GM06990 (cell line): ENCODE measurements around the gene ZBTB18.

Experiments
- DNase-seq: peaks from one replicate; pipeline ENCODE4 v3.0.0-alpha.2; 2011; ENCODE audit not compliant: insufficient read length; ENCODE audit errors: extremely low read depth
- H3K27me3 ChIP-seq: replicated peaks from 2 replicates; pipeline ENCODE4 v1.6.0; 2011; ENCODE audit warnings: low read length; ENCODE audit not compliant: control insufficient read depth, insufficient read depth
- H3K36me3 ChIP-seq: 2 replicates; pipeline ENCODE4 v1.5.1; 2011; ENCODE audit warnings: low read length; ENCODE audit not compliant: control insufficient read depth, insufficient read depth
- H3K4me3 ChIP-seq: replicated peaks from 2 replicates; pipeline ENCODE4 v1.5.1; 2011; ENCODE audit warnings: low read depth, mild to moderate bottlenecking, control low read depth, low read length
- TF ChIP-seq, protein P1 (sequence below): IDR thresholded peaks from 2 replicates; pipeline ENCODE4 v1.5.1; 2011; ENCODE audit warnings: low read length, control low read depth, mild to moderate bottlenecking, inconsistent platforms; ENCODE audit not compliant: insufficient read depth, poor library complexity, severe bottlenecking

The ZBTB18 gene

DNA sequence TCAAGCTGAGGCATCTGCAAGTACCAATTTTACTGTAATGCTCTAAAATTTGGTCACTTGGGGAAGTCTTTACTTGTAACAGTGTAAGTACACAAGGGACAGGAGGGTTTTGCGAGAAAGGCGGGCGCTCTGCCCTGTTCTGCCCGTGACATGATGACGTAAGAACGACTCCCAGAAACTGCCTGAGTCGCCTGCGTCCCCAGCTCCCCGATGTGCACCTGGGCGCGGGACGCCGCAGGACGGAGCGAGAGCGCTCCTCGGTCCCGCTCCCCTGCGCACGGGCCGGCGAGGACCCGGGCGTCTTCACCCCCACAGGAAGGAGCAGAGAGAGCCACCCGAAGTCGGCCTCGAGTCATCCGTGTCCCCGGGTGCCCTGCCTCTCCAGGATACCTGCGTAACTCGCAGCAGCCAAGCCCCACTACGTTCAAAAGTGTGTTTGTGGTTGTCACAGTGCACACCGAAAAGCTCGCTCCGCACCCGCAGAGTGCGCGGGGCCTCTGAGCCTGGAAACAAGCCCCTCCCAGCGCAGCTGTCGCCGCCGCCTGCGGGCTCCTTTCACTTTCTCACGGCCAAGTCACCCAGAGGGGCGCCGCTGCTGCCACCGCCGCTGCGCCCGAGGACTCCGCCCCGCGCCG, 3.3 kb upstream of the ZBTB18 start:
- DNase-seq: no peak
- peak overlapping the region; percentile 90 for H3K4me3 ChIP-seq
- no peaks in the 10 kb centered on the region for H3K27me3 ChIP-seq
- TF ChIP-seq, protein P1, sequence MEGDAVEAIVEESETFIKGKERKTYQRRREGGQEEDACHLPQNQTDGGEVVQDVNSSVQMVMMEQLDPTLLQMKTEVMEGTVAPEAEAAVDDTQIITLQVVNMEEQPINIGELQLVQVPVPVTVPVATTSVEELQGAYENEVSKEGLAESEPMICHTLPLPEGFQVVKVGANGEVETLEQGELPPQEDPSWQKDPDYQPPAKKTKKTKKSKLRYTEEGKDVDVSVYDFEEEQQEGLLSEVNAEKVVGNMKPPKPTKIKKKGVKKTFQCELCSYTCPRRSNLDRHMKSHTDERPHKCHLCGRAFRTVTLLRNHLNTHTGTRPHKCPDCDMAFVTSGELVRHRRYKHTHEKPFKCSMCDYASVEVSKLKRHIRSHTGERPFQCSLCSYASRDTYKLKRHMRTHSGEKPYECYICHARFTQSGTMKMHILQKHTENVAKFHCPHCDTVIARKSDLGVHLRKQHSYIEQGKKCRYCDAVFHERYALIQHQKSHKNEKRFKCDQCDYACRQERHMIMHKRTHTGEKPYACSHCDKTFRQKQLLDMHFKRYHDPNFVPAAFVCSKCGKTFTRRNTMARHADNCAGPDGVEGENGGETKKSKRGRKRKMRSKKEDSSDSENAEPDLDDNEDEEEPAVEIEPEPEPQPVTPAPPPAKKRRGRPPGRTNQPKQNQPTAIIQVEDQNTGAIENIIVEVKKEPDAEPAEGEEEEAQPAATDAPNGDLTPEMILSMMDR: no peak
- no peaks in the 10 kb centered on the region for H3K36me3 ChIP-seq

DNA sequence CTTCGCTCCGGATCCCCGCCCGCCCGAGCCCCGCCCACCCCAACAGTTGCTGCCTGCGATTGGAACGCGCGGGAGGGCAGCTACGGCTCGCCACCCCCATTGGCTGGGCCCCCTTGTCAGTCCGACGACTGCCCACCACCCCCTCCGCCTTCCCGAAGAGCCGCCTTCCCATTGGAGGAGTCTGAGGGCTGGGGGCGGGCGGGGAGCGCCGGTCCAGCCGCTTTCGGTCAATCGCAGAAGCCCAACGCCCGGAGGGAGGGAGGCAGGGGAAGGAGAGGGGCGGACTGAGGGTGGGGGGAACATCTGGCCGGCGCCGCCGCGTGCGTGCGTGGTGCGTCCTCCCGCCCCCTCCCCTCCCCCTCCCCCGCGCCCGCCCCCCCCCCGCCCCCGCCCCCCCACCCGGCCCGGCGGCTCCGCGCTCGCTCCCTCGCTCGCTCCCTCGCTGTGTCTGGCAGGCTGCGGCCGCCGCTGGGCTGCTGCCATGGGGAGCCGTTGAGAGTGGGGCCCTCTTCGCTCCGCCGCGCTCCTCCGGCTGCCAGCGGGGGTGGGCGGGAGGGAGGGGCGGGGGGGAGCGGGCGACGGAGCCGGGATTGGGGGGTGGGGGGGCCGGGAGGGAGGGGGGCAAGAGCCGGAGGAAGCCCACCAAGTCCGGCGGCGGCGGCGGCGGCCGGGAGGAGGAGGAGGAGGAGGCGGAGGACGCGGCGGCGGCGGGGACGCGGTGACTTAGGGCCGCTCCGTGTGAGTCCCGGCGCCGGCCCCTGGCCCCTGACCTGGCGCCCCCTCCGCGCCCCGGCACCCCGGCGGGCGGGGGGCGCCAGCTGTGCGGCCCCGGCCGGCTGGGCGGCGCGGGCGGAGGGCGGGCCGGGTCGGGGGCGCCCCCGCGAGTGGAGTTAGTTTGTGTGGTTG, 2.6 kb upstream of the ZBTB18 start:
- Histone ChIP-seq H3K4me3 (peak overlapping the region; percentile 90), H3K27me3 (no peaks in the 10 kb centered on the region), H3K36me3 (no peaks in the 10 kb centered on the region)
- DNase-seq: peak; percentile 100
- TF ChIP-seq, protein P1: no peak

DNA sequence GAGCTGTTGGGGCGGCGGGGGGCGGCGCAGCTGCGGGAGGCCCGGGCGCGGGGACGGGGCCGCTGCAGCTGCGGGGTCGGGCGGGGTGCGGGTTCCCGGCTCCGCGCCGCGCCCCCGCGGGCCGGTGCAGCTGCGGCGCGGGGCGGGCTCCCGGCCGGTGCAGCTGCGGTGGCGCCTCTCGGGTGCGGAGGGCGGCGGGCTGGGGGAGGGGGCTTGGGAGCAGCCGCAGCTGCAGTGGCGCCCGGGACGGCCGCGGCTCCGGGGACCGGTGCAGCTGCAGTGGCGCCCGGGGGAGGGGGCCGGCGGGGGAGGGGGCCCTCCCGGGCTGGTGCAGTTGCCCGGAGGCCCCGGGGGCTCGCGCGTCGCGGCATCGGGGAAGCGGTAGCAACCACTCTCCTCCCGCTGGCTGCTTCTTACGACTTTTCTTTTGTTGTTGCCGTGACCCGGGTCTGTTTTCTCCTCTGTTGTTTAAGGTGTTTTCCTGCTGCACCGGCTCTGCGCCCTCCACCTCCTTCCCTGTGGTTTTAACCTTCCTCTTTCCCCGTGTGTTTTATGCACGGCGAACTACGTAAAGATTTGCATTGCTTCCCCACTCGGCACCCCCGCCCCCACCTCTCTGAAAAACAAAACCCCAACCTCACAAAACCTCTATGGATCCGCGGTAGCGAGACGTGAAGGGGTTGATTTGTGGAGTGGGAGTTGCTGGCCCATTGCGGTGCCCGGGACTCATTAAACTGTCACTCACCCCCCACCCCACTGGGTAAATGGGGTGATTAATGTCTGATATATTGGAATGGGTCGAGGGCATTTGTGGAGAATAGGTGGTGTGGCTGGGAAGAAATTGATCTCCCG, 1.7 kb upstream of the ZBTB18 start:
- peak overlapping the region; percentile 77 for H3K4me3 ChIP-seq
- DNase-seq: peak; percentile 55
- TF ChIP-seq, protein P1: no peak
- H3K27me3 ChIP-seq: no peaks in the 10 kb centered on the region
- H3K36me3 ChIP-seq: peaks cover 6% of the 10 kb centered on the region

DNA sequence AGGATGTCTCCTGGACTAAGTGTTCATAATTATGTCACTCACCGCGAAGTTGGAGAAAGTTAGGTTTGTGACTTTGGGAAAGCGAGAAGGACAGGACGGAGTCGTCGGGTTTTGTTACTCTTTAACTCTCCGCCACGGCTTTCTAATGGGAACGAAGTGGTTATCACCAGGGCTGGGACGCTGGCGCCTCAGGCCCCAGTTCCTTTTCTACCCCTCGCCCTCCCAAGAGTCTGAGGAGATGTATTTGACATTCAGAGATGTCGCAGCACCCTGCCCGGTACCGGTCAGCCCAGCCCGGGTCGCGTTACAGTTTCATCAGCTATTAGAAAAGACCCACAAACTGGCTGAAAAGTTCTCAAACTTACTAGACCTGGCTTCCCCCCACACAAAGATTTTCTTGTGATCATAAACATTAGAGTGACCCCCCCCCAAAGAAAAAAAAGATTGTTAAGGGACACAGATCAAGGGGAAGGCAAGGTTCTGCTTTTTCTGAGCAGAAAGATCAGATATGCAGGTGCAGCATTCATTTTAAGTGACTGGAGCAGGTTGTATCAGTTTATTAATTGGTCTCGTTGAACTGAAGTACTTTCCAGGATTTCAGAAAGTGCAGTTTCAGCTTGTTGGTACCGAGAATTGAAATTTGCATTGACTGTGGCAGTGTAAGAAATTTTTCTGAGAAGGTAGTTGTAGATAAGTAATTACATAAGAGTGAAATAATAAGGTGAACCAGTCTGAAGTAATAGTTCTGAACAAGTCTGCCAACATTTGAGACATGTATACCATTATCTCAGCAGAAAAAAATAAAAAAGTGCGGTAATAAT, 859 bp upstream of the ZBTB18 start:
- TF ChIP-seq, protein P1: no peak
- Histone ChIP-seq H3K36me3 (peaks cover 13% of the 10 kb centered on the region), H3K4me3 (peak overlapping the region; percentile 77), H3K27me3 (no peaks in the 10 kb centered on the region)
- peak; percentile 42 for DNase-seq
